Astrocyte of the spinal cord (primary cell): ENCODE data around the gene NR5A2.

Experiments used
- DNase-seq: peaks from one replicate; pipeline ENCODE4 v3.0.0; 2011; ENCODE audit warnings: low read depth, low spot score
- H3K4me3 ChIP-seq: 2 replicates; pipeline ENCODE4 v1.5.1; 2011; ENCODE audit warnings: low read depth, mild to moderate bottlenecking, low read length, moderate library complexity
- CTCF ChIP-seq: IDR thresholded peaks from 2 replicates; pipeline ENCODE4 v1.5.1; 2012; ENCODE audit warnings: low read depth, mild to moderate bottlenecking, low read length, inconsistent platforms
- in situ Hi-C: cut with HindIII; loops from 2 replicates; pipeline ENCODE4 v1.10.0; 2017; ENCODE audit warnings: low sequenced_read_pairs

Gene NR5A2

GRCh38 chr1:200107004-200107470, 79.5 kb downstream of the NR5A2 start:
- in situ Hi-C loops = no loop called here
- H3K4me3 ChIP-seq = no peak overlapping the region
- DNase-seq = no peak
- TF ChIP-seq CTCF = no peak

GRCh38 chr1:200108659-200109058, 81.1 kb downstream of the NR5A2 start:
- in situ Hi-C loops = no loop called here
- TF ChIP-seq CTCF = no peak
- no peak overlapping the region for H3K4me3 ChIP-seq
- no peak for DNase-seq

DNA sequence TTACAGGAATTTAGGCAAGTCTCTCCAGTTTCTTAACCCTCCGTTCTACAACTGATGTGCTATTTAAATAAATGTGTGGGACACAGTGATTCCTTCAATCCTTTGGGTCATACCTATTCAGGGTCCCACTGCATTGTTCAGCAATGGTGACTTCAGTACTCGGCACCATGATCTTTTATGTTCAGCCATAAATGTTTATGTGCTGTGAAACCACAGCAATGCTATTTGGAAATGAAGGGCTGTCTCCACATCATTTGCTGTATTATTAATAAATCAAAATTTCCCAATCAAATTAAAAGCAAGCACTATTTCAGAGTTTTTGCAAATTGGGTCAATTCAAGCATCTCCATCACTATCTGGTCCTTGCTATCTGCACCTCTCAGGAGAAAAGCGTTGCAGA, 84.8 kb downstream of the NR5A2 start:
- in situ Hi-C loops = no loop called here
- no peak overlapping the region for H3K4me3 ChIP-seq
- TF ChIP-seq CTCF = no peak
- no peak for DNase-seq

DNA sequence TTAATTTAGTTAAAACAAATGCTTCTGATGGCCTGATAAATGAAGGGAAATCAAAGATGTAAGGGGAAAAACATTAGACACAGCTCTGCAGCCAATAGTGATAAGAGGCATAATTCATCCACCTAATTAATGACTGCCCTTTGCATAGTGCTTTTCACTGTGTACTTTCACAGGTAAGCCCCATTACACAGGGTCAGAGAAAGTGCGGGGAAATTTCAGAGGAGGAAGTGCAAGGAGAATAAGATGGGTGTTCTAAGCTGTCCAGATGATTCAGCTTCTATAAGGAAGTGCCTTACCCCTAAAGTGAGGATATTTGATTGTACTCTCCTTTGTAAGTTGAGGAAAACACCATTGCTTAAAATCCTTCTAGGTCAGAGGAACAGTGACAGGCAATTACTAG, 88.0 kb downstream of the NR5A2 start:
- TF ChIP-seq CTCF = no peak
- H3K4me3 ChIP-seq = no peak overlapping the region
- in situ Hi-C loops = no loop called here
- no peak for DNase-seq

DNA sequence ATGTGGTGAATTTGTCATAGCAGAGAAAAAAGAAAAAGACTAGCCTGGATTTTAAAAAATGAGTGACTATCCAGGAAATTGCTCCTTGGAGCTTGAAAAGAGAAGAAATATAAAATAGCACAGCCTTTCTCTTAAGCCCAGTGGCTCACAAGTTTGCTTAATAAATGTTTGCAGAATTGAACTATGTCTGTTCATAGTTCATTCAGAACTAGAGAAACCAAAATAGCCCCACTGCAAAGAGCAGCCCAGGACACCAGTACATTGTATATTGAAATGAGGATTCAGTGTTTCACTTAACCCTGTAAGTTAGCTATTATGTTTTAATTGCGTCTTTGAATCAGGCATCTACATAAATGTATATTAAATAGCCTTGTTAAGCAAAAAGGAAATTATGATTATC, 88.8 kb downstream of the NR5A2 start:
- no peak for DNase-seq
- no peak overlapping the region for H3K4me3 ChIP-seq
- in situ Hi-C loops = no loop called here
- no peak for TF ChIP-seq CTCF

DNA sequence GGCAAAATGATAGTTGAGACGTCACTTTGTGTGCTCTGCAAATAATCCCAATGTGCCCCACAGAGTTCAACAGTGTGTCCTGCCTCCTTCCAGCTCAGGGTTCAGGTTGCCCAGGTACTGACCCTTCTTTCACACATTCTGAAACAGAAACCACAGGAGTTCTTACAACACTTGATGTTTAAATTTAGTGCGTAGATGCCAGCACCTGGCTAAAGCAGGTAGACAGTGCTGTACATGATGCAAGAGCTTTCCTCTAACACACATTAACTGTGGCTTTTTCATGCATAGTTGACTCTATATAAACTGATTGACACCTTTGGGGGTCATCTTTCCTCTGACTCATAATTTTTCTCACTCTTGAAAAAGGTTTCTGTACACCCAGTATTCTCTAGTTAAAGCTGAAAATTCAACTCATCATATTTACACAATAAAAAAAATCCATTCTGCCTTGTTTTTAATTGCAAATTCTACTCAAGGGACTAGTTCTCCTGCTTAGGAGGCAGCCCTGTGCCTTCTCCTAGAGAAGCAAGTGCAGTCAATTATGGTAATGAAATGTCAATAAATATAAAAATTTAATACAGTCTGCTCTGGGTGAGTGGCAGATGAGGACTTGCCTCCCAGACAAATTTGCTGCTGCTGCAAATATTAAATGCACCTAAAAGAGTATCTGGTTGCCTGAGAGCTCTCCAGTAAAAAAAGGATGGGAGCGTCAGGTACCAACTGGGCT, 91.4 kb downstream of the NR5A2 start:
- in situ Hi-C loops = no loop called here
- H3K4me3 ChIP-seq = no peak overlapping the region
- no peak for TF ChIP-seq CTCF
- DNase-seq = no peak
